ENCODE measurements around the gene PRR19.

The PRR19 gene

GRCh38 chr19:42293948-42294347, 8.0 kb upstream of the PRR19 start:
- H3K36me3 Mint-ChIP-seq (ENCODE audit: low read depth) = peaks cover 8% of the 10 kb centered on the region

GRCh38 chr19:42294471-42295137, 7.3 kb upstream of the PRR19 start:
- Mint-ChIP-seq H3K27me3 (no peaks in the 10 kb centered on the region), H3K4me1 (peaks cover 5% of the 10 kb centered on the region), H3K9me3 (no peaks in the 10 kb centered on the region), H3K27ac (no peak overlapping the region), H3K36me3 (ENCODE audit: low read depth) (peaks cover 6% of the 10 kb centered on the region), H3K4me3 (no peak overlapping the region)
- ATAC-seq (no peak), DNase-seq (no peak)

More at GRCh38 chr19:42293948-42294347, 8.0 kb upstream of the PRR19 start:
- DNase-seq (no peak), ATAC-seq (no peak)
- Mint-ChIP-seq H3K4me3 (no peak overlapping the region), H3K27me3 (no peaks in the 10 kb centered on the region), H3K4me1 (peaks cover 5% of the 10 kb centered on the region), H3K9me3 (no peaks in the 10 kb centered on the region), H3K27ac (no peak overlapping the region)

- Mint-ChIP-seq H3K4me1 (peaks cover 5% of the 10 kb centered on the region), H3K9me3 (no peaks in the 10 kb centered on the region), H3K36me3 (ENCODE audit: low read depth) (peaks cover 11% of the 10 kb centered on the region), H3K27me3 (no peaks in the 10 kb centered on the region), H3K27ac (no peak overlapping the region), H3K4me3 (no peak overlapping the region)
- DNase-seq (no peak), ATAC-seq (no peak)
These were observed 6.6 kb upstream of the PRR19 start for GRCh38 chr19:42295342-42295741.

- H3K9me3 Mint-ChIP-seq = no peaks in the 10 kb centered on the region
- ATAC-seq (peak; percentile 70), DNase-seq (peak; percentile 95)
- H3K4me1 Mint-ChIP-seq = peaks cover 5% of the 10 kb centered on the region
- H3K27me3 Mint-ChIP-seq = no peaks in the 10 kb centered on the region
- H3K27ac Mint-ChIP-seq = no peak overlapping the region
- peaks cover 11% of the 10 kb centered on the region for H3K36me3 Mint-ChIP-seq (ENCODE audit: low read depth)
- H3K4me3 Mint-ChIP-seq = no peak overlapping the region
These were observed 6.0 kb upstream of the PRR19 start for GRCh38 chr19:42295831-42296525.

- no peak overlapping the region for H3K4me3 Mint-ChIP-seq
- DNase-seq (no peak), ATAC-seq (no peak)
- H3K27ac Mint-ChIP-seq = no peak overlapping the region
- H3K4me1 Mint-ChIP-seq = peaks cover 11% of the 10 kb centered on the region
- H3K9me3 Mint-ChIP-seq = no peaks in the 10 kb centered on the region
- H3K36me3 Mint-ChIP-seq (ENCODE audit: low read depth) = peaks cover 7% of the 10 kb centered on the region
- no peaks in the 10 kb centered on the region for H3K27me3 Mint-ChIP-seq
These were observed 4.9 kb upstream of the PRR19 start for GRCh38 chr19:42297039-42297438.

- no peaks in the 10 kb centered on the region for H3K9me3 Mint-ChIP-seq
- ATAC-seq = no peak
These were observed 1.2 kb downstream of the PRR19 start for GRCh38 chr19:42303101-42303464.

GRCh38 chr19:42303876-42304275, 1.9 kb downstream of the PRR19 start:
- H3K27me3 Mint-ChIP-seq = no peaks in the 10 kb centered on the region
- DNase-seq (no peak), ATAC-seq (no peak)
- no peak overlapping the region for H3K27ac Mint-ChIP-seq
- H3K9me3 Mint-ChIP-seq = no peaks in the 10 kb centered on the region
- peaks cover 4% of the 10 kb centered on the region for H3K36me3 Mint-ChIP-seq (ENCODE audit: low read depth)
- H3K4me3 Mint-ChIP-seq = no peak overlapping the region
- peaks cover 24% of the 10 kb centered on the region for H3K4me1 Mint-ChIP-seq

More at GRCh38 chr19:42303101-42303464, 1.2 kb downstream of the PRR19 start:
- H3K4me3 Mint-ChIP-seq = peak overlapping the region; percentile 83
- peaks cover 24% of the 10 kb centered on the region for H3K4me1 Mint-ChIP-seq
- H3K27me3 Mint-ChIP-seq = no peaks in the 10 kb centered on the region
- peaks cover 4% of the 10 kb centered on the region for H3K36me3 Mint-ChIP-seq (ENCODE audit: low read depth)
- H3K27ac Mint-ChIP-seq = peak overlapping the region; percentile 84
- no peak for DNase-seq

GRCh38 chr19:42306646-42307045, 4.7 kb downstream of the PRR19 start:
- Mint-ChIP-seq H3K27ac (no peak overlapping the region), H3K9me3 (no peaks in the 10 kb centered on the region), H3K27me3 (peaks cover 5% of the 10 kb centered on the region), H3K4me1 (peaks cover 17% of the 10 kb centered on the region), H3K4me3 (no peak overlapping the region), H3K36me3 (ENCODE audit: low read depth) (no peaks in the 10 kb centered on the region)
- DNase-seq = no peak
- ATAC-seq = no peak

- Mint-ChIP-seq H3K4me1 (peaks cover 14% of the 10 kb centered on the region), H3K9me3 (no peaks in the 10 kb centered on the region), H3K4me3 (no peak overlapping the region), H3K27ac (no peak overlapping the region), H3K36me3 (ENCODE audit: low read depth) (no peaks in the 10 kb centered on the region), H3K27me3 (peaks cover 29% of the 10 kb centered on the region)
- DNase-seq = no peak
- no peak for ATAC-seq
These were observed 7.8 kb downstream of the PRR19 start for GRCh38 chr19:42309686-42310085.

- H3K9me3 Mint-ChIP-seq = no peaks in the 10 kb centered on the region
- H3K36me3 Mint-ChIP-seq (ENCODE audit: low read depth) = no peaks in the 10 kb centered on the region
- ATAC-seq (no peak), DNase-seq (no peak)
- H3K27ac Mint-ChIP-seq = no peak overlapping the region
- H3K4me3 Mint-ChIP-seq = no peak overlapping the region
- peaks cover 35% of the 10 kb centered on the region for H3K27me3 Mint-ChIP-seq
- peaks cover 16% of the 10 kb centered on the region for H3K4me1 Mint-ChIP-seq
These were observed 9.7 kb downstream of the PRR19 start for GRCh38 chr19:42311657-42312056.

GRCh38 chr19:42312370-42312769, 10.4 kb downstream of the PRR19 start:
- Mint-ChIP-seq H3K9me3 (no peaks in the 10 kb centered on the region), H3K27ac (no peak overlapping the region)
- no peak for ATAC-seq

GRCh38 chr19:42313096-42313839, 11.3 kb downstream of the PRR19 start, which contains the start of gene TMEM145:
Gene TMEM145, plus strand, starts transcription at chr19:42313309. Its CDS starts 68 bp downstream, at chr19:42313377.
- Mint-ChIP-seq H3K4me1 (peaks cover 23% of the 10 kb centered on the region), H3K27ac (no peak within 1 kb of the TSS), H3K4me3 (peak within 1 kb of the TSS; percentile 67), H3K27me3 (peaks cover 36% of the 10 kb centered on the region), H3K9me3 (no peaks in the 10 kb centered on the region), H3K36me3 (ENCODE audit: low read depth) (no peaks in the 10 kb centered on the region)
- ATAC-seq (peak; percentile 67), DNase-seq (peak; percentile 61)

More at GRCh38 chr19:42312370-42312769, 10.4 kb downstream of the PRR19 start:
- no peaks in the 10 kb centered on the region for H3K36me3 Mint-ChIP-seq (ENCODE audit: low read depth)
- H3K4me3 Mint-ChIP-seq = peak overlapping the region; percentile 67
- DNase-seq = no peak
- peaks cover 23% of the 10 kb centered on the region for H3K4me1 Mint-ChIP-seq
- peaks cover 36% of the 10 kb centered on the region for H3K27me3 Mint-ChIP-seq

- Mint-ChIP-seq H3K4me1 (peaks cover 23% of the 10 kb centered on the region), H3K27ac (no peak overlapping the region), H3K27me3 (peaks cover 36% of the 10 kb centered on the region), H3K4me3 (peak overlapping the region; percentile 67), H3K9me3 (no peaks in the 10 kb centered on the region), H3K36me3 (ENCODE audit: low read depth) (no peaks in the 10 kb centered on the region)
- no peak for DNase-seq
- no peak for ATAC-seq
These were observed 12.2 kb downstream of the PRR19 start for GRCh38 chr19:42313840-42314755.

- no peak for ATAC-seq
- no peak for DNase-seq
- peaks cover 23% of the 10 kb centered on the region for H3K4me1 Mint-ChIP-seq
- no peak overlapping the region for H3K4me3 Mint-ChIP-seq
- peaks cover 36% of the 10 kb centered on the region for H3K27me3 Mint-ChIP-seq
- no peaks in the 10 kb centered on the region for H3K9me3 Mint-ChIP-seq
- H3K36me3 Mint-ChIP-seq (ENCODE audit: low read depth) = no peaks in the 10 kb centered on the region
- H3K27ac Mint-ChIP-seq = no peak overlapping the region
These were observed 13.1 kb downstream of the PRR19 start for GRCh38 chr19:42315024-42315423.
